Right lobe of liver (tissue), 6 donors: Measurements from ENCODE around the gene LTA. TPM values are rescaled to one million over a fixed set of nuclear protein-coding genes. Genes with fewer than 3 reads are reported as not detected.

Experiments used
- ATAC-seq, 4 donors: fragments of 200-7000 bp; cut with Tn5 transposase; one replicate each; pipeline ENCODE4 v1.9.1; 2020; ENCODE audit warnings: mild to moderate bottlenecking in 4 of 4, moderate library complexity in 4 of 4
- DNase-seq, 3 donors: peaks; one replicate each; pipeline ENCODE4 v3.0.0-alpha.2; 2020
- H3K27ac ChIP-seq, 3 donors: fragments of 200-600 bp; one replicate each; pipeline ENCODE4 v1.8.0; 2022
- H3K27me3 ChIP-seq, 2 donors: fragments of 200-600 bp; one replicate each; pipeline ENCODE4 v1.8.0; 2022
- H3K36me3 ChIP-seq, 4 donors: fragments of 200-600 bp; sonication (generic) in 1 of 4; one replicate each; pipeline versions ENCODE4 v1.5.1 to v1.8.0; 2017 to 2022; ENCODE audit warnings: control low read depth in 1 of 4
- H3K4me1 ChIP-seq, 4 donors: fragments of 200-600 bp; sonication (generic) in 1 of 4; one replicate each; pipeline versions ENCODE4 v1.5.1 to v1.8.0; 2017 to 2022; ENCODE audit warnings: control low read depth in 1 of 4
- H3K4me3 ChIP-seq, 3 donors: fragments of 200-600 bp; one replicate each; pipeline ENCODE4 v1.8.0; 2022
- H3K9me3 ChIP-seq, 4 donors: fragments of 200-600 bp; sonication (generic) in 1 of 4; one replicate each; pipeline versions ENCODE4 v1.5.1 to v1.8.0; 2017 to 2022; ENCODE audit warnings: control low read depth in 1 of 4
- POLR2A ChIP-seq: fragments of 450-650 bp; IDR thresholded peaks from one replicate; pipeline ENCODE4 v1.6.1; 2017; ENCODE audit warnings: antibody characterized with exemption, mild to moderate bottlenecking
- WGBS: methylation state at CpG from one replicate; pipeline ENCODE4 v1.1.6; 2018; ENCODE audit warnings: low coverage, low lambda C conversion rate; ENCODE audit not compliant: insufficient coverage; ENCODE audit errors: missing lambda C conversion rate; 5-methylcytosine and 5-hydroxymethylcytosine counted together
- intact Hi-C, 2 donors: fragments of 100-400 bp; cut with DNase I; formaldehyde crosslinking; loops; one replicate each; pipeline versions ENCODE4 v1.11.2 to v1.14.1; 2022
- total RNA-seq, 6 experiments: library from RNA; depleted of rRNA in 2 of 6; stranded (reverse); fragments of >200 nt in 2 of 6; fragmentation: NEBNext Ultra II Directional in 3 of 6; extraction: Animal tissue kit (Norgen Biotek cat#: 25700) in 3 of 6; gene quantifications; one replicate each; pipeline versions ENCODE4 v1.1.0 to v1.2.4, GENCODE V29; 2016 to 2023
- TF ChIP-seq, protein P1 (sequence below), 4 donors: fragments of 200-600 bp in 3 of 4; fragments of 450-650 bp in 1 of 4; IDR thresholded peaks; one replicate each; pipeline versions ENCODE4 v1.5.1 to v1.8.0; 2016 to 2022; ENCODE audit warnings: antibody characterized with exemption in 4 of 4, mild to moderate bottlenecking in 2 of 4
- donor health status: DM: no; HTN: yes; CAD: no.
- donor health status: DM: no; HTN: no; CAD: no.
- donor health status: DM: no; HTN: no; CAD: no.
- donor health status: DM: no; HTN: yes; CAD: no.
- donor health status: DM: no; HTN: yes; CAD: no.

The LTA gene
- total RNA-seq, 6 experiments from 2014 or later = 0.20 TPM; not detected in 5

DNA sequence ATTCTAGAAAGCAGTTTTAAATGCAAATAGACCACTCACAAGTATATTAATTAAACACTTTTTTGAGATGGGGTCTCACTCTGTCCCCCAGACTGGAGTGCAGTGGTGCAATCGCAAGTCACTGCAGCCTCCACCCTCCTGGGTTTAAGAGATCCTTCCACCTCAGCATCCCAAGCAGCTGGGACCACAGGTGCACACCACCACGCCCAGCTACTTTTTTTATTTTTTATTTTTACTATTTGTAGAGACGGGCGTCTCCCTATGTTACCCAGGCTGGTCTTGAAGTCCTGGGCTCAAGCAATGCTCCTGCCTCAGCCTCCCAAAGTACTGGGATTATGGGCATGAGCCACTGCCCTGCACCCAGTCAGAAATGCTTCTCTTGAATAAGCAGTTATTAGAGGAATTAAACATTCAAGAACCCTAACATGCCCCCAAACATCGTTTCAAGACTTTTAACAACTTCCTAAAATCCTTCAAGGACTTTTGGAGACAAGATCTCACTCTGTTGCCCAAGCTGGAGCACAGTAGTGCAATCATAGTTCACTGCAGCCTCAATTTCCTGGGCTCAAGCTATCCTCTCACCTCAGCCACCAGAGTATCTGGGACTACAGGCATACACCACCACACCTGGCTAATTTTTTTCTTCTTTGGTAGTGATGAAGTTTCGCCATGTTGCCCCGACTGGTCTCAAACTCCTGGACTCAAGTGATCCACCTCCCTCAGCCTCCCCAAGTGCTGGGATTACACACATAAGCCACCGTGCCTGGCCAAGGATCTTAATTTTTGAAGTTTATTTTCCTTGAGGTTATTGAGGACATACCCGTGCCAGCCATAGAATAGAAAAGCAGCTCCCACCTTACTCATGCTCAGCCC is 40.1 kb upstream of the LTA start:
- TF ChIP-seq, protein P1, sequence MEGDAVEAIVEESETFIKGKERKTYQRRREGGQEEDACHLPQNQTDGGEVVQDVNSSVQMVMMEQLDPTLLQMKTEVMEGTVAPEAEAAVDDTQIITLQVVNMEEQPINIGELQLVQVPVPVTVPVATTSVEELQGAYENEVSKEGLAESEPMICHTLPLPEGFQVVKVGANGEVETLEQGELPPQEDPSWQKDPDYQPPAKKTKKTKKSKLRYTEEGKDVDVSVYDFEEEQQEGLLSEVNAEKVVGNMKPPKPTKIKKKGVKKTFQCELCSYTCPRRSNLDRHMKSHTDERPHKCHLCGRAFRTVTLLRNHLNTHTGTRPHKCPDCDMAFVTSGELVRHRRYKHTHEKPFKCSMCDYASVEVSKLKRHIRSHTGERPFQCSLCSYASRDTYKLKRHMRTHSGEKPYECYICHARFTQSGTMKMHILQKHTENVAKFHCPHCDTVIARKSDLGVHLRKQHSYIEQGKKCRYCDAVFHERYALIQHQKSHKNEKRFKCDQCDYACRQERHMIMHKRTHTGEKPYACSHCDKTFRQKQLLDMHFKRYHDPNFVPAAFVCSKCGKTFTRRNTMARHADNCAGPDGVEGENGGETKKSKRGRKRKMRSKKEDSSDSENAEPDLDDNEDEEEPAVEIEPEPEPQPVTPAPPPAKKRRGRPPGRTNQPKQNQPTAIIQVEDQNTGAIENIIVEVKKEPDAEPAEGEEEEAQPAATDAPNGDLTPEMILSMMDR (IDR thresholded peaks at IDR 0.05) = no peak
- no peak for TF ChIP-seq POLR2A
- Histone ChIP-seq H3K36me3 (peaks cover 12 to 72% (median 40%) of the 10 kb centered on the region in 4 donors), H3K4me3 (no peak overlapping the region), H3K27me3 (no peaks in the 10 kb centered on the region), H3K9me3 (no peaks in the 10 kb centered on the region), H3K4me1 (no peaks in the 10 kb centered on the region), H3K27ac (no peak overlapping the region)
- WGBS = 75% methylated on average over 8 of the region's 9 CpGs
- no peak for DNase-seq
- intact Hi-C loops = no loop called here
- no peak for ATAC-seq

DNA sequence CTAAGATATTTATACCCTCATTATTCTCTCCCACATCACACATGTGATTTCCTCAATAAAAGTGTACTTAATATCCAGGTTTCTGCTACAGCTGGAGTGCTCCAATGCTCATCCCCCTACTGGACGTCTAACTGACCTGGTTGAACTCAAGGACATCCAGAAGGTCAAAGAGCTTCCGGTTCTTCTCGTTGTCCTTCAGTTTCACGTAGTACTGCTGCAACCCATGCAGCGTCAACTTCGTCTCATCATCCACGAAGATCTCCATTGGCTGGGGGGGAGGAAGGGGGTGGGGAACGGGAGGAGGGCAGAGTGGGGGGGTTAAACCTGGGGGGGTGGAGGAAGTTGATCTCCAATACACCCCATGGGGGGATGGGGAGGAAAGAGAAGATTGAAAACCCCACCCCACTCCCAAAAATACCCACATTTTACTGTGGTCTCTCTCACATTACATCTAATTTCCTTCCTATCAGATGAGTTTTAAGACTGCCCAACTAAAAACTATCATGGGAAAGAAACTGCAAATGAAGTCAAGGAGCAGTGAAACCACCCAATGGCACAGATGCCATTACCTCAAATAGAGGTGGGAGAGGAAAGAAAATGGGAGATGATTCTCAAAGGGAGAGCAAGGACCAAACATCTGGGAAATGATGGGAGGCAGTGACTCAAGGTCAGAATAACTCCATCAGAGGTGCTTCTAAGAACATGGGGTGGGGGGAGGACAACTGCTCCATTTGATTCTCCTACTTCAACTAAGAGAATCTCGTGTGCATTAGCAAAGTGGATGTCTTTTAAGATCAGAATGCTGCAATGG is 39.2 kb upstream of the LTA start:
- 56% methylated on average over 8 of the region's 9 CpGs for WGBS
- intact Hi-C loops = no loop called here
- TF ChIP-seq, protein P1 (IDR thresholded peaks at IDR 0.05) = no peak
- no peak for TF ChIP-seq POLR2A
- Histone ChIP-seq H3K4me3 (no peak overlapping the region), H3K27me3 (no peaks in the 10 kb centered on the region), H3K9me3 (no peaks in the 10 kb centered on the region), H3K36me3 (peaks cover 12 to 80% (median 43%) of the 10 kb centered on the region in 4 donors), H3K27ac (no peak overlapping the region), H3K4me1 (no peaks in the 10 kb centered on the region)
- ATAC-seq = peak in 2 of 4 donors; percentile 18 to 25
- DNase-seq = no peak

DNA sequence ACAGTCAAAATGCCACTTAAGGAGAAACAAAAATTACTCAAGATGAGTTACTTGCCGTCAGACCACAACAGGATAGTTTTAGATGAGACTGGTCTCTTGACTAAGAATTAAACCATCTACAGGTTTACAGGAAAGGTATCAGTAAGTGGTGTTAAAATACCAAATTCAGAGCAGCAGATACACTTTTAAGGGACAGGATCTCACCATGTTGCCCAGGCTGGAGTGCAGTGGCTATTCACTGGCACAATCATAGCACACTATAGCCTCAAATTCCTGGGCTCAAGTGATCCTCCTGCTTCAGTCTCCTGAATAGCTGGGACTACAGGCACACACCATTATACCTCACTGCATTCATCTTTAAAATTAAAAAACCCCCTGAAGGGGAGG is 38.6 kb upstream of the LTA start:
- WGBS = 86% methylated on average over 1 of the region's 1 CpG
- Histone ChIP-seq H3K4me3 (no peak overlapping the region), H3K36me3 (peaks cover 12 to 86% (median 47%) of the 10 kb centered on the region in 4 donors), H3K27me3 (no peaks in the 10 kb centered on the region), H3K27ac (no peak overlapping the region), H3K9me3 (no peaks in the 10 kb centered on the region), H3K4me1 (peaks cover 0 to under 1% (median 0%) of the 10 kb centered on the region in 4 donors)
- no peak for DNase-seq
- ATAC-seq = no peak
- intact Hi-C loops = no loop called here
- TF ChIP-seq, protein P1 (IDR thresholded peaks at IDR 0.05) = no peak
- TF ChIP-seq POLR2A = no peak

DNA sequence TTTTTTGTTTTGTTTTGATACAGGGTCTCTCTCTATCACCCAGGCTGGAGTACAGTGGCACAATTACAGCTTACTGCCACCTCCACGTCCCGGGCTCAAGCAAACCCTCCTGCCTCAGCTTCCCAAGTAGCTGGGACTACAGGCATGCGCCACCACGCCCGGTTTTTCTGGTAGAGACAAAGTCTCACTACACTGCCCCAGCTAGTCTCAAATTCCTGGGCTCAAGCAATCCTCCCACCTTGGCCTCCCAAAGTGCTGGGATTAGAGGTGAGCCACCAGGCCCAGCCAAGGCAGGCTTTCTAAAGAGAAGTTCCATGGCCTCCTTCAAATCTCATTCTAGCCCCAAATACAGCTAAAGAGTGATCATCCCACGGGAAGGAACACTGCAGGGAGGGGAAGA is 38.1 kb upstream of the LTA start:
- ATAC-seq (no peak), DNase-seq (no peak)
- WGBS = 93% methylated on average over 6 of the region's 6 CpGs
- intact Hi-C loops = no loop called here
- H3K36me3 ChIP-seq = peaks cover 12 to 92% (median 50%) of the 10 kb centered on the region in 4 donors
- no peaks in the 10 kb centered on the region for H3K27me3 ChIP-seq
- peaks cover 0 to 6% (median under 1%) of the 10 kb centered on the region in 4 donors for H3K4me1 ChIP-seq
- no peak overlapping the region for H3K4me3 ChIP-seq
- H3K9me3 ChIP-seq = no peaks in the 10 kb centered on the region
- TF ChIP-seq, protein P1 (IDR thresholded peaks at IDR 0.05) = no peak
- no peak for TF ChIP-seq POLR2A
- no peak overlapping the region for H3K27ac ChIP-seq
